Measurements from ENCODE around the gene RESF1.

GRCh38 chr12:31950492-31950891 is 8.7 kb upstream of the RESF1 start:
- TF ChIP-seq MYB (IDR thresholded peaks at IDR 0.05; ENCODE audit: borderline replicate concordance, low read depth, low read length), result no peak
- no peak for TF ChIP-seq ZNF274 (IDR thresholded peaks at IDR 0.05; ENCODE audit: insufficient read depth, insufficient read length)
- TF ChIP-seq POU2F2 (IDR thresholded peaks at IDR 0.05; ENCODE audit: borderline replicate concordance, low read depth, low read length), result no peak
- TF ChIP-seq ATF2 (IDR thresholded peaks at IDR 0.05; ENCODE audit: low read length), result no peak
- TF ChIP-seq PBX3 (IDR thresholded peaks at IDR 0.05; ENCODE audit: insufficient replicate concordance, low read depth, low read length), result no peak
- no peak for TF ChIP-seq NR2F1 (conservative IDR thresholded peaks at IDR 0.05)
- no peak for TF ChIP-seq EP300 (IDR thresholded peaks at IDR 0.05; ENCODE audit: borderline replicate concordance in 1 of 2, control insufficient read depth in 1 of 2, low read depth in 2 of 2, low read length in 2 of 2)
- TF ChIP-seq TCF12 (IDR thresholded peaks at IDR 0.05; ENCODE audit: low read depth, low read length), result no peak
- TF ChIP-seq CTCF (IDR thresholded peaks at IDR 0.05 in 2 of 3, conservative IDR thresholded peaks at IDR 0.05 in 1 of 3; ENCODE audit: control insufficient read depth in 2 of 3, extremely low read depth in 1 of 3, insufficient read depth in 1 of 3, low read depth in 3 of 3, low read length in 3 of 3), result no peak
- no peak for TF ChIP-seq GATAD2B (conservative IDR thresholded peaks at IDR 0.05; ENCODE audit: low read depth)
- no peak for TF ChIP-seq NR2C2 (IDR thresholded peaks at IDR 0.05; ENCODE audit: borderline replicate concordance, control insufficient read depth, insufficient read length, low read depth)

Data from GM12878 (cell line).